ENCODE data around the gene PLD6. TPM values are rescaled to one million over a fixed set of nuclear protein-coding genes. Genes with fewer than 3 reads are reported as not detected.
"Not testable (repeated sequence)": the region's sequence is repeated elsewhere in the genome, so short reads cannot be mapped to it uniquely, and the experiment has no call there.

Gene PLD6
- polyA plus RNA-seq, 3 donors: 2.9 to 4.7 (median 4.6) TPM

- DNase-seq: no peak
Observed at GRCh38 chr17:17203173-17203730, 2.9 kb downstream of the PLD6 start.

GRCh38 chr17:17201907-17202306, 4.2 kb downstream of the PLD6 start:
- no peak for DNase-seq

- no peak for DNase-seq
Observed at GRCh38 chr17:17201271-17201670, 4.9 kb downstream of the PLD6 start.

GRCh38 chr17:17200831-17201230, 5.3 kb downstream of the PLD6 start:
- DNase-seq: peak; percentile 42

GRCh38 chr17:17200311-17200710, 5.8 kb downstream of the PLD6 start:
- DNase-seq: no peak

GRCh38 chr17:17198281-17198680, 7.9 kb downstream of the PLD6 start:
- no peak for DNase-seq

GRCh38 chr17:17196776-17197175, 9.4 kb downstream of the PLD6 start:
- no peak for DNase-seq

- DNase-seq: not testable (repeated sequence)
Observed at GRCh38 chr17:17195466-17195865, 10.7 kb downstream of the PLD6 start.

GRCh38 chr17:17191961-17192381, 14.2 kb downstream of the PLD6 start:
- peak; percentile 24 for DNase-seq

- DNase-seq: no peak
Observed at GRCh38 chr17:17191346-17191792, 14.8 kb downstream of the PLD6 start.

- DNase-seq: no peak
Observed at GRCh38 chr17:17190188-17190587, 15.9 kb downstream of the PLD6 start.

GRCh38 chr17:17189559-17189958, 16.6 kb downstream of the PLD6 start:
- DNase-seq: no peak

GRCh38 chr17:17188586-17188985, 17.5 kb downstream of the PLD6 start:
- no peak for DNase-seq

GRCh38 chr17:17186551-17187505, 19.3 kb downstream of the PLD6 start:
- DNase-seq: no peak

GRCh38 chr17:17186051-17186450, 20.1 kb downstream of the PLD6 start:
- DNase-seq: peak; percentile 29

- DNase-seq: not testable (repeated sequence)
Observed at GRCh38 chr17:17184985-17185757, 21.0 kb downstream of the PLD6 start.

- DNase-seq: no peak
Observed at GRCh38 chr17:17183744-17184143, 22.4 kb downstream of the PLD6 start.

GRCh38 chr17:17182598-17183136, 23.5 kb downstream of the PLD6 start:
- DNase-seq: no peak

GRCh38 chr17:17181666-17182597, 24.2 kb downstream of the PLD6 start:
- no peak for DNase-seq

- DNase-seq: no peak
Observed at GRCh38 chr17:17180741-17181525, 25.2 kb downstream of the PLD6 start.
